CD14-positive monocyte (primary cell): ENCODE results near the gene BROX. TPM values are rescaled to one million over a fixed set of nuclear protein-coding genes. Genes with fewer than 3 reads are reported as not detected.

Source experiments
- DNase-seq, 3 donors: peaks; one replicate each; pipeline ENCODE4 v3.0.0-alpha.2; 2011 to 2022
- H2AFZ ChIP-seq: 2 replicates; pipeline ENCODE4 v1.6.0; 2012; ENCODE audit warnings: mild to moderate bottlenecking, low read depth, low read length, inconsistent platforms; ENCODE audit not compliant: insufficient read depth, poor library complexity, severe bottlenecking
- H3K27ac ChIP-seq, 2 donors: 1 replicate in 1 of 2; 2 replicates in 1 of 2; pipeline ENCODE4 v1.5.1; 2012 to 2013; ENCODE audit warnings: low read length in 2 of 2, control low read depth in 1 of 2, inconsistent platforms in 1 of 2, low read depth in 1 of 2, mild to moderate bottlenecking in 1 of 2
- H3K27me3 ChIP-seq, 2 donors: one replicate each; pipeline versions ENCODE4 v1.6.0 to v1.6.1; 2011 to 2013; ENCODE audit warnings: low read length in 2 of 2; ENCODE audit not compliant: control insufficient read depth in 2 of 2, insufficient read depth in 2 of 2
- H3K36me3 ChIP-seq, 2 donors: replicated peaks in 1 of 2; 1 replicate in 1 of 2; 2 replicates in 1 of 2; pipeline versions ENCODE4 v1.5.1 to v1.6.1; 2012 to 2013; ENCODE audit warnings: low read length in 2 of 2, control low read depth in 1 of 2, inconsistent platforms in 1 of 2, mild to moderate bottlenecking in 1 of 2; ENCODE audit not compliant: insufficient read depth in 2 of 2, control insufficient read depth in 1 of 2
- H3K4me1 ChIP-seq, 2 donors: 1 replicate in 1 of 2; 2 replicates in 1 of 2; pipeline versions ENCODE4 v1.5.1 to v1.6.1; 2012 to 2013; ENCODE audit warnings: low read length in 2 of 2, control low read depth in 1 of 2, inconsistent platforms in 1 of 2, mild to moderate bottlenecking in 1 of 2, moderate library complexity in 1 of 2; ENCODE audit not compliant: insufficient read depth in 2 of 2, control insufficient read depth in 1 of 2
- H3K4me2 ChIP-seq: replicated peaks from 2 replicates; pipeline ENCODE3; 2012; ENCODE audit warnings: low read length, moderate library complexity, mild to moderate bottlenecking; ENCODE audit not compliant: poor library complexity, severe bottlenecking; ENCODE audit errors: extremely low read depth
- H3K4me3 ChIP-seq, 3 experiments: fragments of 200-600 bp in 1 of 3; sonication (generic) in 1 of 3; replicated peaks in 1 of 3; 1 replicate in 2 of 3; 2 replicates in 1 of 3; pipeline ENCODE4 v1.5.1; 2011 to 2013; ENCODE audit warnings: low read length in 3 of 3, mild to moderate bottlenecking in 3 of 3, control low read depth in 2 of 3, low read depth in 2 of 3, inconsistent platforms in 1 of 3, moderate library complexity in 1 of 3
- H3K79me2 ChIP-seq: 2 replicates; pipeline ENCODE4 v1.6.0; 2012; ENCODE audit warnings: mild to moderate bottlenecking, control low read depth, inconsistent platforms, low read length, moderate library complexity; ENCODE audit not compliant: insufficient read depth
- H3K9ac ChIP-seq: 2 replicates; pipeline ENCODE4 v1.6.0; 2017; ENCODE audit warnings: low read length, mild to moderate bottlenecking; ENCODE audit not compliant: insufficient read depth, poor library complexity, severe bottlenecking
- H3K9me3 ChIP-seq, 2 donors: replicated peaks in 1 of 2; 1 replicate in 1 of 2; 2 replicates in 1 of 2; pipeline versions ENCODE4 v1.5.1 to v1.6.1; 2012 to 2013; ENCODE audit warnings: low read length in 2 of 2, control low read depth in 1 of 2; ENCODE audit not compliant: control insufficient read depth in 1 of 2, insufficient read depth in 1 of 2
- H4K20me1 ChIP-seq: 2 replicates; pipeline ENCODE4 v1.6.0; 2012; ENCODE audit warnings: mild to moderate bottlenecking, low read length, control low read depth, moderate library complexity; ENCODE audit not compliant: insufficient read depth
- H3K27ac Mint-ChIP-seq, 7 donors: one replicate each; pipeline ENCODE4 v1.8.0; 2020; ENCODE audit warnings: mild to moderate bottlenecking in 7 of 7, mixed read lengths in 7 of 7, moderate library complexity in 6 of 7, inconsistent platforms in 2 of 7
- H3K27me3 Mint-ChIP-seq, 3 donors: one replicate each; pipeline ENCODE4 v1.8.0; 2021 to 2022; ENCODE audit warnings: low read depth in 3 of 3, mild to moderate bottlenecking in 3 of 3, mixed read lengths in 3 of 3, moderate library complexity in 3 of 3, inconsistent platforms in 1 of 3
- H3K36me3 Mint-ChIP-seq, 2 donors: one replicate each; pipeline ENCODE4 v1.8.0; 2020; ENCODE audit warnings: mixed read lengths in 2 of 2, inconsistent platforms in 1 of 2, mild to moderate bottlenecking in 1 of 2
- H3K4me1 Mint-ChIP-seq: one replicate; pipeline ENCODE4 v1.8.0; 2020; ENCODE audit warnings: mild to moderate bottlenecking, mixed read lengths
- H3K4me3 Mint-ChIP-seq, 2 donors: one replicate each; pipeline ENCODE4 v1.8.0; 2020; ENCODE audit warnings: mild to moderate bottlenecking in 2 of 2, mixed read lengths in 2 of 2, moderate library complexity in 1 of 2
- H3K9me3 Mint-ChIP-seq, 7 donors: one replicate each; pipeline ENCODE4 v1.8.0; 2020 to 2022; ENCODE audit warnings: mixed read lengths in 7 of 7, mild to moderate bottlenecking in 6 of 7, moderate library complexity in 6 of 7, inconsistent platforms in 2 of 7
- WGBS: methylation state at CpG from one replicate; pipeline ENCODE4 v1.1.5; 2013; ENCODE audit warnings: missing lambda C conversion rate; ENCODE audit not compliant: insufficient coverage; 5-methylcytosine and 5-hydroxymethylcytosine counted together
- intact Hi-C, 2 donors: fragments of 100-400 bp; cut with micrococcal nuclease; formaldehyde crosslinking; loops; one replicate each; pipeline versions ENCODE4 v1.15.0 to v1.15.1; 2023
- polyA plus RNA-seq, 3 donors: library from polyadenylated mRNA; depleted of rRNA in 1 of 3; unstranded in 2 of 3; stranded (reverse) in 1 of 3; fragments of 300-500 nt in 2 of 3; fragments of >200 nt in 1 of 3; fragmentation: Illumina TruSeq in 2 of 3; gene quantifications; 1 replicate in 2 of 3; 2 replicates in 1 of 3; pipeline ENCODE4 v1.2.3, GENCODE V29; 2012 to 2021
- TF ChIP-seq, protein P1 (sequence below): fragments of 200-600 bp; IDR thresholded peaks from one replicate; pipeline ENCODE4 v1.8.0; 2022; ENCODE audit warnings: antibody characterized with exemption, mild to moderate bottlenecking

BROX gene
- polyA plus RNA-seq, 3 donors: 9.0 to 35.4 (median 26.2) TPM

DNA sequence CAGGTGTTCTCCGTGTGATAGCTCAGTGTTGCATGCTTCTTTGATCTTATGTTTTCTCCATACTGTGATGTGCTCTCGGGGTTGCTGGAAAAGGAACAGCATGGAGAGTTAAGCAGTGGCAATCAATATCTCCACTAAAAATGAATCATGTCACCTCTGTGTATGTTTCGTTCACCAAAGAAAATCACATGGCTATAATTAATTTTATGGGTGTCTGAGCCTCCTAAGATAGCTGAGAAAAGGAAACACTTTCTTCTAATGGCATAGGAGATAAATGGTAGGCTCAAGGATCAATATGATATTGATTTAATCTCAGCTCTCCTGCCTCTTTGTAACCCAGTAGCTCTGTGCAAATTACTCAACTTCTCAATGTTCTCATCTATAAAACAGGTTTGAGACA is 38.9 kb downstream of the BROX start:
- Mint-ChIP-seq H3K27ac (no peak overlapping the region), H3K36me3 (no peaks in the 10 kb centered on the region), H3K4me1 (peaks cover 15% of the 10 kb centered on the region), H3K9me3 (no peaks in the 10 kb centered on the region), H3K27me3 (no peaks in the 10 kb centered on the region), H3K4me3 (no peak overlapping the region)
- H3K4me2 ChIP-seq: no peak overlapping the region
- no peak for DNase-seq
- no peaks in the 10 kb centered on the region for H3K36me3 ChIP-seq
- no CpG with 5 or more reads among the region's 3 CpGs for WGBS
- no peaks in the 10 kb centered on the region for H4K20me1 ChIP-seq
- intact Hi-C loops: no loop called here
- H2AFZ ChIP-seq: no peak overlapping the region
- H3K79me2 ChIP-seq: no peaks in the 10 kb centered on the region
- no peak overlapping the region for H3K9ac ChIP-seq
- H3K27ac ChIP-seq: peak overlapping the region in 1 of 2 donors; percentile 11
- no peaks in the 10 kb centered on the region for H3K9me3 ChIP-seq
- H3K4me1 ChIP-seq: peaks cover 6 to 8% of the 10 kb centered on the region in 2 donors
- TF ChIP-seq, protein P1, sequence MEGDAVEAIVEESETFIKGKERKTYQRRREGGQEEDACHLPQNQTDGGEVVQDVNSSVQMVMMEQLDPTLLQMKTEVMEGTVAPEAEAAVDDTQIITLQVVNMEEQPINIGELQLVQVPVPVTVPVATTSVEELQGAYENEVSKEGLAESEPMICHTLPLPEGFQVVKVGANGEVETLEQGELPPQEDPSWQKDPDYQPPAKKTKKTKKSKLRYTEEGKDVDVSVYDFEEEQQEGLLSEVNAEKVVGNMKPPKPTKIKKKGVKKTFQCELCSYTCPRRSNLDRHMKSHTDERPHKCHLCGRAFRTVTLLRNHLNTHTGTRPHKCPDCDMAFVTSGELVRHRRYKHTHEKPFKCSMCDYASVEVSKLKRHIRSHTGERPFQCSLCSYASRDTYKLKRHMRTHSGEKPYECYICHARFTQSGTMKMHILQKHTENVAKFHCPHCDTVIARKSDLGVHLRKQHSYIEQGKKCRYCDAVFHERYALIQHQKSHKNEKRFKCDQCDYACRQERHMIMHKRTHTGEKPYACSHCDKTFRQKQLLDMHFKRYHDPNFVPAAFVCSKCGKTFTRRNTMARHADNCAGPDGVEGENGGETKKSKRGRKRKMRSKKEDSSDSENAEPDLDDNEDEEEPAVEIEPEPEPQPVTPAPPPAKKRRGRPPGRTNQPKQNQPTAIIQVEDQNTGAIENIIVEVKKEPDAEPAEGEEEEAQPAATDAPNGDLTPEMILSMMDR: no peak
- H3K27me3 ChIP-seq: no peaks in the 10 kb centered on the region
- no peak overlapping the region for H3K4me3 ChIP-seq

DNA sequence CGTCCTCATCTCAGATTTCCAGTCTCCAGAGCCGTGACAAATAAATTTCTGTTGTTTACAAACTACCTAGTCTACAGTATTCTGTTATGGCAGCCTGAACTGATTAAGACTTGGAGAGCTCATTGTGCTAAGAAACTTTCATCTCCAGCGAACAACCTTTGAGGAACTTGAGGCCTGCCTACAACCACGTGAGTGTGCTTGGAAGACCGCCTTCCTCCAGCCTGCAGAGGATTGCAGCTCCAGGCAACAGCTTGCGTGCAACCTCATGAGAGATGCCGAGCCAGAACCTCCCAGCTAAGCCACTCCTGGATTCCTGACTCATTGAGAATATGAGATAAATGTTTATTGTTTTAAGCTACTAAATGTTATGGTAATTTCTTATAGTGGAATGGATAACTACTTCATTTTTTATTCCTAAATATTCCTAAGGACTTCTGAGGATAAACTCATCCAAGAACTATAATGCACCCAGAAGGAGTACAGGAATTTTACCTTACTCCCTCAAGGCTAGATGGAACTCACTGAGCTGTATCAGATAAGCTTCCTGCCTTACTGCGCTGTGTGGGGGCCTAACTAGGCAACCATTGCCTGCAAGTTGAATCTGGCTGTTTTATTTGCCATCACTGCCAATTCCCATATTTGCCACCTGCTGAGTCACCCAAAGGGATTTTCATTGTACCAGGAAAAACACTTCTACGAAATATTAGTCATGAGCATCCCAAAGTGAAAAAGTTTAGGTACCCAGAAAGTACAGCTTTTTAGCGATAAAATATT is 42.2 kb downstream of the BROX start:
- H3K4me3 Mint-ChIP-seq: no peak overlapping the region

More for the DNA sequence above, 42.2 kb downstream of the BROX start:
- Histone ChIP-seq H3K9me3 (no peaks in the 10 kb centered on the region), H3K4me1 (peaks cover 6 to 11% of the 10 kb centered on the region in 2 donors), H3K9ac (no peak overlapping the region), H2AFZ (peak overlapping the region; percentile 5), H3K4me2 (no peak overlapping the region), H3K36me3 (no peaks in the 10 kb centered on the region), H3K27ac (no peak overlapping the region), H3K79me2 (no peaks in the 10 kb centered on the region), H3K27me3 (no peaks in the 10 kb centered on the region), H4K20me1 (no peaks in the 10 kb centered on the region), H3K4me3 (no peak overlapping the region)
- TF ChIP-seq, protein P1: no peak
- WGBS: 25% methylated on average over 4 of the region's 10 CpGs
- DNase-seq: peak; percentile 4 to 50 (median 16)
- H3K36me3 Mint-ChIP-seq: no peaks in the 10 kb centered on the region
- peaks cover 19% of the 10 kb centered on the region for H3K4me1 Mint-ChIP-seq
- H3K27me3 Mint-ChIP-seq: peaks cover 0 to 1% (median 0%) of the 10 kb centered on the region in 3 donors
- no peaks in the 10 kb centered on the region for H3K9me3 Mint-ChIP-seq
- peak overlapping the region in 1 of 7 donors; percentile 18 for H3K27ac Mint-ChIP-seq
- intact Hi-C loops: no loop called here
